Measurements from ENCODE around the gene GABRG2. TPM values are rescaled to one million over a fixed set of nuclear protein-coding genes. Genes with fewer than 3 reads are reported as not detected.

The GABRG2 gene
- total and polyA plus RNA-seq, 2 of the 13 experiments (the other 11 are each of a cell fraction or from before 2014, with no cell fraction given): not detected

DNA sequence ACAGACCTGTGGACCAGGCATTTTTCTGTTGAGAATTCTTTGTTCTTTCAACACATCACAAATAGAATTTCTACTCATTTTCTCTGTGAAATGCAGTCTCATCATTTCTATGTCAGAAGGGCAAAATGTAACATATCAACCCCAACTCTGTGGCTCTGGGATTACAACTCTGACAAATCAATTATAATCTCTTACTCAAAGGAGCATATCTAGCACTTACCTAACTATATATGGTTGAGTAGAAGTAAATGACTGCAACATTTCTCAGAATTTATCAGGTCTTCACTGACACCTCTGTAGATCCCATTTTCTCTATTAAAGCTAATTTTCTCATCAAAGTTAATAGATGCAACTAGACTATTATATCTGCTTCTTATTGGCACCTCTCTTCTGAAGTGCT is 64.8 kb downstream of the GABRG2 start (continued):
- TF ChIP-seq, protein P1, sequence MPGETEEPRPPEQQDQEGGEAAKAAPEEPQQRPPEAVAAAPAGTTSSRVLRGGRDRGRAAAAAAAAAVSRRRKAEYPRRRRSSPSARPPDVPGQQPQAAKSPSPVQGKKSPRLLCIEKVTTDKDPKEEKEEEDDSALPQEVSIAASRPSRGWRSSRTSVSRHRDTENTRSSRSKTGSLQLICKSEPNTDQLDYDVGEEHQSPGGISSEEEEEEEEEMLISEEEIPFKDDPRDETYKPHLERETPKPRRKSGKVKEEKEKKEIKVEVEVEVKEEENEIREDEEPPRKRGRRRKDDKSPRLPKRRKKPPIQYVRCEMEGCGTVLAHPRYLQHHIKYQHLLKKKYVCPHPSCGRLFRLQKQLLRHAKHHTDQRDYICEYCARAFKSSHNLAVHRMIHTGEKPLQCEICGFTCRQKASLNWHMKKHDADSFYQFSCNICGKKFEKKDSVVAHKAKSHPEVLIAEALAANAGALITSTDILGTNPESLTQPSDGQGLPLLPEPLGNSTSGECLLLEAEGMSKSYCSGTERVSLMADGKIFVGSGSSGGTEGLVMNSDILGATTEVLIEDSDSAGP (CRISPR knock-in tag; IDR thresholded peaks at IDR 0.05; ENCODE audit: borderline replicate concordance): no peak
- TF ChIP-seq, protein P2, sequence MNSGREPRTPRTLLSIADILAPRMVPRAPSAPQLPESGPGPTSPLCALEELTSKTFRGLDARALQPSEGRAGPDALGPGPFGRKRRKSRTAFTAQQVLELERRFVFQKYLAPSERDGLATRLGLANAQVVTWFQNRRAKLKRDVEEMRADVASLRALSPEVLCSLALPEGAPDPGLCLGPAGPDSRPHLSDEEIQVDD (CRISPR knock-in tag; IDR thresholded peaks at IDR 0.05; ENCODE audit: borderline replicate concordance): no peak

DNA sequence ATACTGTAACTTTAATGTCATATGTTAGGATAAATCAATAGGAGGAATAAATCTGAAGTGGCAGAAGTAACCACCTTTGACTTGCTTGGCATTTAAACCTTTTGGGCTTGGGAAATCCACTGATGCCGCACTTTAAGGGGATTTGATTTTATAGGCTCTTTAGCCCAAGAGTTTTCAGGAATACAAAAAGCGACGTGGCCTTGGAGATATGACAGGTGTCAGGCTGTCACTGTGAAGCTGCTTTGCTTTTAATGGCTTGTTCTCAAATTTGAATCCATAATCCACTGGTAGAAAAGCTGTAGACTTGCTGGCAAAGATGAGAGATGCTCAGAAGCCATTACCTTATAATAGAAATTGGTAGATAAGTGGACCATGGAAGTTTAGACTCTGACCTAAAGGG is 71.6 kb downstream of the GABRG2 start:
- POLR2A ChIA-PET: no interaction called here
- no peaks in the 10 kb centered on the region for H3K79me2 ChIP-seq (ENCODE audit: insufficient read depth, low read length)
- H3K4me1 ChIP-seq (ENCODE audit: insufficient read depth, low read length): no peaks in the 10 kb centered on the region
- no peaks in the 10 kb centered on the region for H3K36me3 ChIP-seq (replicated peaks in 1 of 2; ENCODE audit: control insufficient read depth in 1 of 2, insufficient read depth in 2 of 2, low read length in 2 of 2)
- H3K9ac ChIP-seq (ENCODE audit: insufficient read depth, low read depth, low read length): no peak overlapping the region
- in situ Hi-C loops (cut with HindIII; ENCODE audit: extremely low pct_ligation_motif_present, low pct_unique_long_range_greater_than_20kb): no loop called here
- H4K20me1 ChIP-seq (ENCODE audit: insufficient read depth, low read length): no peaks in the 10 kb centered on the region
- H3K4me2 ChIP-seq (ENCODE audit: low read depth, low read length): no peak overlapping the region
- H2AFZ ChIP-seq (ENCODE audit: low read length): no peak overlapping the region
- TF ChIP-seq SRF (IDR thresholded peaks at IDR 0.05; ENCODE audit: low read depth, low read length) (no peak), IRX3 (CRISPR knock-in tag; IDR thresholded peaks at IDR 0.05; ENCODE audit: borderline replicate concordance, low read depth) (no peak), AKAP8 (CRISPR knock-in tag; IDR thresholded peaks at IDR 0.05) (no peak), NCOA1 (CRISPR knock-in tag; IDR thresholded peaks at IDR 0.05) (no peak), CBX2 (IDR thresholded peaks at IDR 0.05; ENCODE audit: low read depth, low read length) (no peak), CBX2 (CRISPR knock-in tag; IDR thresholded peaks at IDR 0.05; ENCODE audit: low read depth) (no peak)
- TF ChIP-seq, protein P3, sequence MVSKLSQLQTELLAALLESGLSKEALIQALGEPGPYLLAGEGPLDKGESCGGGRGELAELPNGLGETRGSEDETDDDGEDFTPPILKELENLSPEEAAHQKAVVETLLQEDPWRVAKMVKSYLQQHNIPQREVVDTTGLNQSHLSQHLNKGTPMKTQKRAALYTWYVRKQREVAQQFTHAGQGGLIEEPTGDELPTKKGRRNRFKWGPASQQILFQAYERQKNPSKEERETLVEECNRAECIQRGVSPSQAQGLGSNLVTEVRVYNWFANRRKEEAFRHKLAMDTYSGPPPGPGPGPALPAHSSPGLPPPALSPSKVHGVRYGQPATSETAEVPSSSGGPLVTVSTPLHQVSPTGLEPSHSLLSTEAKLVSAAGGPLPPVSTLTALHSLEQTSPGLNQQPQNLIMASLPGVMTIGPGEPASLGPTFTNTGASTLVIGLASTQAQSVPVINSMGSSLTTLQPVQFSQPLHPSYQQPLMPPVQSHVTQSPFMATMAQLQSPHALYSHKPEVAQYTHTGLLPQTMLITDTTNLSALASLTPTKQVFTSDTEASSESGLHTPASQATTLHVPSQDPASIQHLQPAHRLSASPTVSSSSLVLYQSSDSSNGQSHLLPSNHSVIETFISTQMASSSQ (IDR thresholded peaks at IDR 0.05; ENCODE audit: low read depth): no peak
- TF ChIP-seq, protein P3 (CRISPR knock-in tag; IDR thresholded peaks at IDR 0.05; ENCODE audit: borderline replicate concordance): no peak
- H3K9me3 ChIP-seq (ENCODE audit: low read length): no peaks in the 10 kb centered on the region
- DNase-seq (ENCODE audit: low spot score): no peak
- no peak overlapping the region for H3K4me3 ChIP-seq (replicated peaks in 1 of 3; ENCODE audit: insufficient read depth in 1 of 3, low read depth in 2 of 3, low read length in 3 of 3)
- CTCF ChIA-PET (ENCODE audit: low intra/inter-chr PET ratio, low total read pairs): no interaction called here
- intact Hi-C loops (cut with micrococcal nuclease; ENCODE audit: unreplicated experiment): no loop called here
- WGBS (ENCODE audit: low lambda C conversion rate): 31% methylated on average over 3 of the region's 3 CpGs
- BruUV-seq (replicated peaks): no TSS peak
- FAIRE-seq: no peak
- H3K27ac ChIP-seq (ENCODE audit: extremely low read length, insufficient read depth, low read length): no peak overlapping the region
- ATAC-seq: no peak
- no peaks in the 10 kb centered on the region for H3K27me3 ChIP-seq (ENCODE audit: control insufficient read depth in 1 of 2, insufficient read depth in 2 of 2, low read length in 2 of 2)

All from HepG2 (cell line).